Body of pancreas (tissue), 4 donors: ENCODE measurements around the gene TPR.

Source experiments
- CTCF ChIP-seq, 7 experiments: fragments of 450-650 bp in 4 of 7; fragments of 200-600 bp in 3 of 7; sonication (generic) in 3 of 7; IDR thresholded peaks; one replicate each; pipeline ENCODE4 v1.5.1; 2016 to 2019; ENCODE audit warnings: antibody characterized with exemption in 7 of 7
- POLR2A ChIP-seq, 3 donors: fragments of 450-650 bp; IDR thresholded peaks; one replicate each; pipeline ENCODE4 v1.6.1; 2016; ENCODE audit warnings: antibody characterized with exemption in 3 of 3, mild to moderate bottlenecking in 2 of 3

- no peak for TF ChIP-seq POLR2A (IDR thresholded peaks at IDR 0.05)
- no peak for TF ChIP-seq CTCF (IDR thresholded peaks at IDR 0.05)
These were observed 82.2 kb downstream of the TPR start for GRCh38 chr1:186292875-186293274.
